HG03039 (cell line): ENCODE results near the gene IRF2BP1.

Experiments used
- ATAC-seq: cut with Tn5 transposase; IDR thresholded peaks from one replicate; pipeline ENCODE4 v1.9.1; 2021; ENCODE audit warnings: mild to moderate bottlenecking, moderate library complexity; ENCODE audit not compliant: unreplicated experiment

The IRF2BP1 gene

GRCh38 chr19:45885556-45886426 is at the start of gene IRF2BP1:
IRF2BP1 (minus strand) TSS chr19:45886141; CDS start chr19:45885774, 367 bp downstream.
- peak; percentile 51 for ATAC-seq

GRCh38 chr19:45935267-45935666 is 49.3 kb upstream of the IRF2BP1 start:
- no peak for ATAC-seq

GRCh38 chr19:45934551-45935230 is 48.8 kb upstream of the IRF2BP1 start:
- ATAC-seq = no peak

GRCh38 chr19:45933759-45934158 is 47.8 kb upstream of the IRF2BP1 start:
- ATAC-seq = no peak

GRCh38 chr19:45931055-45931454 is 45.1 kb upstream of the IRF2BP1 start:
- ATAC-seq = no peak

GRCh38 chr19:45929247-45929646 is 43.3 kb upstream of the IRF2BP1 start:
- no peak for ATAC-seq

- no peak for ATAC-seq
Observed at GRCh38 chr19:45927565-45928261, 41.8 kb upstream of the IRF2BP1 start.

GRCh38 chr19:45924891-45925447 is 39.0 kb upstream of the IRF2BP1 start:
- no peak for ATAC-seq

GRCh38 chr19:45922281-45922680 is 36.3 kb upstream of the IRF2BP1 start:
- ATAC-seq = no peak

GRCh38 chr19:45920458-45920857 is 34.5 kb upstream of the IRF2BP1 start:
- ATAC-seq = no peak

- ATAC-seq = no peak
Observed at GRCh38 chr19:45919678-45920077, 33.7 kb upstream of the IRF2BP1 start.

GRCh38 chr19:45918721-45919120 is 32.8 kb upstream of the IRF2BP1 start:
- no peak for ATAC-seq

GRCh38 chr19:45917421-45918091 is 31.6 kb upstream of the IRF2BP1 start:
- no peak for ATAC-seq

GRCh38 chr19:45913874-45914830 is 28.2 kb upstream of the IRF2BP1 start, which contains the start of gene NANOS2:
NANOS2 (minus strand) TSS chr19:45914778; CDS start chr19:45914693, 85 bp downstream.
- no peak for ATAC-seq

- no peak for ATAC-seq
Observed at GRCh38 chr19:45911291-45911690, 25.4 kb upstream of the IRF2BP1 start.

- no peak for ATAC-seq
Observed at GRCh38 chr19:45908956-45909355, 23.0 kb upstream of the IRF2BP1 start.

GRCh38 chr19:45906221-45906620 is 20.3 kb upstream of the IRF2BP1 start:
- no peak for ATAC-seq

- no peak for ATAC-seq
Observed at GRCh38 chr19:45905011-45905410, 19.1 kb upstream of the IRF2BP1 start.
